Coronary artery (tissue), 2 donors: ENCODE data around the gene NOTCH2.

Source experiments
- DNase-seq: peaks from one replicate; pipeline ENCODE4 v3.0.0-alpha.2; 2017; ENCODE audit warnings: low spot score
- H3K27ac ChIP-seq, 2 donors: fragments of 200-600 bp; sonication (generic); one replicate each; pipeline ENCODE4 v1.5.1; 2016 to 2019
- H3K4me3 ChIP-seq: fragments of 200-600 bp; sonication (generic); 2 replicates; pipeline ENCODE4 v1.5.1; 2016; ENCODE audit warnings: mild to moderate bottlenecking, moderate library complexity
- CTCF ChIP-seq: fragments of 200-600 bp; sonication (generic); IDR thresholded peaks from one replicate; pipeline ENCODE4 v1.5.1; 2019; ENCODE audit warnings: antibody characterized with exemption

NOTCH2 gene

DNA sequence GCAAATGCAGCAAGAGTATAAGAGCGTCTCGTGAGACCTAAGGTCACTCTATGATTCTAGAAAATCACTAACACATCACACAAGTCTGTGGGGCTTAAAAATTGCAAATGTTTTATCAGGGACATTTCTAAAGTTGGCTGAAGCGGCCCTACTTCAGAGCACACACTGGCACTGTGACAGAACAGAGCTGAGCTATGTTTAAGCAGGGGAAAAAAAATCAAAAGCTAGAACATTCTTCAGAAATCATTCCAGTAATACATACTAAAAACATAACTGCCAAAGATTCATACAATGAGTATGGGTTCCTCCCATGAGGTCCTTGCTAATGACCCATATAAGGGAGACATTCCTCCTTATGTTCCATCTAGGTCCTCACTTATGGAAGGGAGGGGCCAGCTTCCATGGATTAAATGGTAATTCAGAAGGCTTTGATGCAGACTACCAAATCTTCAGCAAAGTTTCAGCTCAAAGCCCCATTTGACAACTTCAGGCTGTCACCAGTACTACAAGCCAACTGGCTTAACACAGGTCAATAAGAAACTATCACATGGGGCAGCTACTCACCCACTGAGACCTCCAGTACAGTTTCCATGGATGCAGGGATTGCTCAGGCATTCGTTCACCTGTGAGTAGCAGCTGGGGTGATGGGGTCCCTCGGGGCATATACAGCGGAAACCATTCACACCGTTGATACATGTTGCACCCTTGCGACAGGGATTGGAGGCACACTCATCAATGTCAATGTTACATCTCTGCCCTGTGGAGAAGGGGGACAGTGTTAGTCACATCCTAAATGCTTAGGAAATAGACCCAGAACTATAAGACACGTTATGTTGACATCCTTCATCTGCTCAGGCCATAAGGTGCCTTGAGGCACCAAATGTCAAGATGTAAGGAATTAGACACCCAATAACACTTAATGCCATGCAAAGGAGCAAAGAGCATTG is 114.7 kb downstream of the NOTCH2 start:
- Histone ChIP-seq H3K27ac (peak overlapping the region; percentile 3 to 74), H3K4me3 (no peak overlapping the region)
- no peak for TF ChIP-seq CTCF
- no peak for DNase-seq

DNA sequence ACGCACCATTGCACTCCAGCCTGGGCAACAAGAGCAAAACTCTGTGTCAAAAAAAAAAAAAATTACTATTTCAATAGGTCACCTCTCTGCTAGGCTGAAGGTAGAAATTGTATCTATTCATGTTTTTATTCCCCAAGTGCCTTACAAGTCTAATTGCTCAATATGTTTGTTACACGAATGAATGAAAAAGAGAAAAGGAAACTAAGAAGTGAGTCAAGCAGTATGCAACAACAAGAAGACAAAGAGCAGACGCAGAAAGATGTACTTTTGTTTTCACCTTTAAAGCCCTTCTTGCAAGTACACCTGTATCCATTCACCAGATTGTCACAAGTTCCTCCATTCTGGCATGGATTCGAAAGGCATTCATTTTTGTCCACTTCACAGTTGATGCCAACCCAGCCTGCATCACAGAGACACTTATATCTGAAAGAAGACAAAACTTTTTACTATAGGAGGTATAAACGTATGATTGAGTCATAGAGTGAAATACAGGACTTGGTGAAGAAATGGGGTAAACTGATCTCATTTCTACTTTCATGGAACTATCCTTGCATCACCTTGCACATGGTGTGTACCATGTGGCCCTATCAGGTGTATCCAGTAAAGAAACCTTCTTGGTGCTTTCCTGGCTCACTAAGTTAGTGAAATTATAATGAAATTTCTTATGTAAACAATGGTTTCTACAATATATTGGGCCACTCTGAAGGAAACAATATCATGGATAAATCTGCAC is 116.0 kb downstream of the NOTCH2 start:
- no peak for TF ChIP-seq CTCF
- Histone ChIP-seq H3K4me3 (no peak overlapping the region), H3K27ac (peak overlapping the region in 1 of 2 donors; percentile 3)
- DNase-seq: no peak

- TF ChIP-seq CTCF: no peak
- no peak for DNase-seq
- no peak overlapping the region for H3K27ac ChIP-seq
- no peak overlapping the region for H3K4me3 ChIP-seq
Observed at GRCh38 chr1:119952496-119952895, 117.0 kb downstream of the NOTCH2 start.

- no peak overlapping the region for H3K4me3 ChIP-seq
- peak; percentile 81 for TF ChIP-seq CTCF
- no peak overlapping the region for H3K27ac ChIP-seq
- DNase-seq: peak; percentile 78
Observed at GRCh38 chr1:119948342-119949214, 120.9 kb downstream of the NOTCH2 start.

DNA sequence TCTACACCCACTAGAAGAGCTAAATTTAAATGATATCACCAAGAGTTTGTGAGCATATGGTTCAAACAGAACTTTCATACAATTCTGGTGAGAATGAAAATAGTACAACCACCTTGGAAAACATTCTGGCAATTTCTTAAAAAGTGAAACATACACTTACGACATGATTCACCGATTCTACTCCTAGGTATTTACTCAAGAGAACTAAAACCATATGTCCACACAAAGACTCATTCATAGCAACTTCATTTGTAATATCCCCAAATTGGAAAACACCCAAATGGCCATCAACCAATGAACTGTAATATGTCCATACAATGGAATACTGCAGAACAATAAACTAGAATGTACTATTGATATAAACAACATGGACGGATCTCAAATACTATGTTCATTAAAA is 122.0 kb downstream of the NOTCH2 start:
- Histone ChIP-seq H3K27ac (no peak overlapping the region), H3K4me3 (no peak overlapping the region)
- no peak for TF ChIP-seq CTCF
- DNase-seq: no peak

GRCh38 chr1:119946724-119947123 is 122.7 kb downstream of the NOTCH2 start:
- no peak overlapping the region for H3K27ac ChIP-seq
- TF ChIP-seq CTCF: no peak
- H3K4me3 ChIP-seq: no peak overlapping the region
- no peak for DNase-seq
